Activated T-helper 2 cell treated with anti-CD3 and anti-CD28 coated beads, Interferon-gamma antibody, Interleukin-2, Interleukin-4, amounts not matched to agents 10 μg/mL and 5 μg/mL and 100 μg/mL, durations not matched to agents 14 hours and 24 hours and 36 hours (primary cell): ENCODE data around the gene ZMYND8. TPM values are rescaled to one million over a fixed set of nuclear protein-coding genes. Genes with fewer than 3 reads are reported as not detected.
"Not testable (repeated sequence)": the region's sequence is repeated elsewhere in the genome, so short reads cannot be mapped to it uniquely, and the experiment has no call there.

Source experiments
- DNase-seq: peaks from one replicate; pipeline ENCODE4 v3.0.0; 2021; ENCODE audit warnings: low spot score
- H3K27ac Mint-ChIP-seq: one replicate; pipeline ENCODE4 v1.8.0; 2021; ENCODE audit warnings: mixed read lengths
- H3K27me3 Mint-ChIP-seq: one replicate; pipeline ENCODE4 v1.8.0; 2021; ENCODE audit warnings: low read depth, mixed read lengths
- H3K36me3 Mint-ChIP-seq: one replicate; pipeline ENCODE4 v1.8.0; 2021; ENCODE audit warnings: low read depth, mixed read lengths
- H3K4me1 Mint-ChIP-seq: one replicate; pipeline ENCODE4 v1.8.0; 2021; ENCODE audit warnings: low read depth, mixed read lengths
- H3K4me3 Mint-ChIP-seq: one replicate; pipeline ENCODE4 v1.8.0; 2021; ENCODE audit warnings: low read depth, mild to moderate bottlenecking, moderate library complexity, mixed read lengths
- H3K9me3 Mint-ChIP-seq: one replicate; pipeline ENCODE4 v1.8.0; 2021; ENCODE audit warnings: mixed read lengths
- intact Hi-C: fragments of 100-400 bp; cut with micrococcal nuclease; formaldehyde crosslinking; loops from one replicate; pipeline ENCODE4 v1.15.1; 2023
- total RNA-seq: library from RNA; stranded (reverse); gene quantifications from 2 replicates; pipeline ENCODE4 v1.2.3, GENCODE V29; 2022

The ZMYND8 gene
- total RNA-seq, 1 donor from 2014 or later = 46.7 TPM

DNA sequence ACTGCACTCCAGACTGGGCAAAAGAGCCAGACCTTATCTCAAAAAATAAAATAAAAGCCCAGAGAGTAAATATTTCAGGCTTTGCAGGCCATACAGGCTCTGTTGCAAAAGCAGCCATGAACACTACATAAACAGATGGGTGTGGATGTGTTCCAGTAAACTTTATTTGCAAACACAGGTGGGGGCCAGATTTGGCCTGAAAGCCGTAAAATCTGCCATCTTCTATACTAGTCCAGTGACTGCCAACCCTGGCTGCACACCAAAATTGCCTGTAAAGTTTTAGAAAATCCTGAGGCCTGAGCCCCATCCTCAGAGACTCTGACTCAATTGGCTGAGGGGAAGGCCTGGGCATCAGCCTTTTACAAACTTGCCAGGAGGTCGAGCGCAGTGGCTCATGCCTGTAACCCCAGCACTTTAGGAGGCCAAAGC is 103.6 kb downstream of the ZMYND8 start:
- intact Hi-C loops = no loop called here
- no peak for DNase-seq
- Mint-ChIP-seq H3K27me3 (no peaks in the 10 kb centered on the region), H3K4me3 (no peak overlapping the region), H3K36me3 (peaks cover 55% of the 10 kb centered on the region), H3K27ac (no peak overlapping the region), H3K9me3 (no peaks in the 10 kb centered on the region), H3K4me1 (no peaks in the 10 kb centered on the region)

DNA sequence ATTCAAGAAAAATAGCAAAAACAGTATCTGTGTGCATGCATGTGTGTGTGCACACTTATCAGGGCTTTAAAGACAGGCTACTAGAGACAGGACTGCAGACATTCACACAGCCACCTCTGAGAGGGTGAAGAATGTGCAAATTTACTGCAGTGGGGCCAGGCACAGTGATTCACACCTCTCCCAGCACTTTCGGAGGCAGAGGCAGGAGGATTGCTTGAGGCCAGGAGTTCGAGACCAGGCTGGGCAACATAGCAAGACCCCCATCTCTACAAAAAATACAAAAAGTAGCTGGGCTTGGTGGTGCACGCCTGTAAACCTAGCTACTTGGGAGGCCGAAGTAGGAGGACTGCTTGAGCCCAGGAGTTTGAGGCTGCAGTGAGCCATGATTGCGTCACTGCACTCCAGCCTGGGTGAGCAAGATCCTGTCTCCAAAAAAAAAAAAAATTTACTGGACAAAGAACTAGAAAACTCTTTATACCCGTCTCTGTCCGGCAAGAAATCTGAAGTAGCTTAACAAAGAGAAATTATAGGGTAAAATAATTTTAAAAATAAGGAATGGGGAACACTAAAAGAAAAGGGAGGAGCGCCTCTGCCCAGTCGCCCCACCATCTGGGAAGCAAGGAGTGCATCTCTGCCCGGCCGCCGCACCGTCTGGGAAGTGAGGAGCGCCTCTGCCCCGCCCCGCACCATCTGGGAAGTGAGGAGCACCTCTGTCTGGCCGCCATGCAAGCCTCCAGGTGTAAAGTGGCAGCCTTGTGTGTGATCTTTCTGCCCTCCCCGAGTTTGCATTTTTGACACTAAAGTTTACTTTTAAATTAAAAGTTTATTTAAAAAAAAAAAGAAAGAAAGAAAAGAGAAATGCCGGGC is 105.1 kb downstream of the ZMYND8 start:
- no peaks in the 10 kb centered on the region for H3K9me3 Mint-ChIP-seq
- H3K27me3 Mint-ChIP-seq = no peaks in the 10 kb centered on the region
- H3K4me1 Mint-ChIP-seq = no peaks in the 10 kb centered on the region
- DNase-seq = no peak
- intact Hi-C loops = no loop called here
- peaks cover 59% of the 10 kb centered on the region for H3K36me3 Mint-ChIP-seq
- no peak overlapping the region for H3K27ac Mint-ChIP-seq
- H3K4me3 Mint-ChIP-seq = no peak overlapping the region

DNA sequence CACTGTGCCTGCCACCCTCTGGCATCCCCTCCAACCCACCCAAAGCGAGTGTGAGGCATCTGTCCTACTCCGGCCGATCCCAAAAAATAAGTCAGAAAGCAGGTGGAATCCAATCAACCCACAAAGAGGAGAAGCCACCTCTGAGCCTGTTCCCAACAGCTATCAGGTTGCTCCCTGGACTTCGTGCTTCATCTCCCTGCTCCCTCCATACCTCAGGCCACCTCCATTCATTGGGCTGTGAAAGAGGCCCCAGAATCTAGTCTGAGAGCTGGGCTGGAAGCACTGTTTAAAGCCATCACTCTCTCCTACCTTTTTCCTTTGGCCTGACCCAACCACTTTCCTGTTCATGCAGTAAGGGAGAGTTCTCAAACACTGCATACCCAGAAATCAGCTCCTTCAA is 106.1 kb downstream of the ZMYND8 start:
- no peak for DNase-seq
- Mint-ChIP-seq H3K4me1 (no peaks in the 10 kb centered on the region), H3K36me3 (peaks cover 70% of the 10 kb centered on the region), H3K27ac (no peak overlapping the region), H3K4me3 (no peak overlapping the region), H3K9me3 (no peaks in the 10 kb centered on the region), H3K27me3 (no peaks in the 10 kb centered on the region)
- intact Hi-C loops = no loop called here

DNA sequence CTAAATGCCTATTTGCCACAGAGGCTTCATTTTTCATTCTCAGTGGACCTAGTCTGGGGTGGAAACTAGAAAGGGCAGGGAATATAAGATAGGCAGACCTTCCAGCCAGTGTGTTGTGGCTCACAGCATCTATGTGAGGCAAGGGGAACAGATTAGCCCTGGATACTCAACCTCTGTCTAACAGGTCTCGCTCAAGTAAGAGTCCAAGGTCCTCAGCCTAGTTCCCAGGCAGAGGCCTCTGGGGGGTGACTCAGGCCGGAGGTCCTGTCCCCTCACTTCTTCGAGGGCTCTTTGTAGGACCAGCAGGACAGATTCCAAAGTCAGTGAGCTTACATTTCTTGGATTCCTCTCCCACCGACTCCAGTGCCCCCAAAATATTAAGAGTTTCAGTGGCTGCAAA is 106.6 kb downstream of the ZMYND8 start:
- no peaks in the 10 kb centered on the region for H3K27me3 Mint-ChIP-seq
- intact Hi-C loops = no loop called here
- H3K4me3 Mint-ChIP-seq = no peak overlapping the region
- DNase-seq = no peak
- peaks cover 71% of the 10 kb centered on the region for H3K36me3 Mint-ChIP-seq
- no peak overlapping the region for H3K27ac Mint-ChIP-seq
- H3K9me3 Mint-ChIP-seq = no peaks in the 10 kb centered on the region
- no peaks in the 10 kb centered on the region for H3K4me1 Mint-ChIP-seq

DNA sequence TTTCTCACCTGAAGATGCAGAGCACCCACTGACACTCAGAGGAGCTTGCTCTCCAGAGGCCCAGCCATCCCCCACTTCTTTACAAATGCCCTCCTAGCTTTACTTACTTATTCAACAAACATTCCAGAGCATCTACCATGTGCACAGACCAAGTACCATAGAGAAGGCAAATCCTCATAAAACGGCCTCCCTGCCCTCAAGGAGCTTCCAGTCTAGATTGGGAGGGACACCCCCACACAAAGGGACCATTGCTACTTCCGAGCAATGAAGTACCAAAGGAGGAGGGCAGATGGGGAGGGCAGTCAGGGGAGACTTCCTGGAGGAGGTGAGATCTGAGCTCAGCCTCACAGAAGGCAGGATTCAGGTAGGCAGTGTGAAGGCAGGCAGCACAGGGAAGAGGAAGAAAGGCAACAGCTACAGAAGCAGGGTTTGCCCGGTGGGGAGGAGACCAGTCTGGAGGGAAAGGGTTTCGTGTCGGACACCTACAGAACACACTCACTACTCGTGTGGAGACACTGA is 108.0 kb downstream of the ZMYND8 start:
- no peaks in the 10 kb centered on the region for H3K9me3 Mint-ChIP-seq
- no peak overlapping the region for H3K27ac Mint-ChIP-seq
- no peaks in the 10 kb centered on the region for H3K27me3 Mint-ChIP-seq
- H3K4me1 Mint-ChIP-seq = no peaks in the 10 kb centered on the region
- intact Hi-C loops = no loop called here
- H3K36me3 Mint-ChIP-seq = peaks cover 68% of the 10 kb centered on the region
- no peak for DNase-seq
- no peak overlapping the region for H3K4me3 Mint-ChIP-seq

DNA sequence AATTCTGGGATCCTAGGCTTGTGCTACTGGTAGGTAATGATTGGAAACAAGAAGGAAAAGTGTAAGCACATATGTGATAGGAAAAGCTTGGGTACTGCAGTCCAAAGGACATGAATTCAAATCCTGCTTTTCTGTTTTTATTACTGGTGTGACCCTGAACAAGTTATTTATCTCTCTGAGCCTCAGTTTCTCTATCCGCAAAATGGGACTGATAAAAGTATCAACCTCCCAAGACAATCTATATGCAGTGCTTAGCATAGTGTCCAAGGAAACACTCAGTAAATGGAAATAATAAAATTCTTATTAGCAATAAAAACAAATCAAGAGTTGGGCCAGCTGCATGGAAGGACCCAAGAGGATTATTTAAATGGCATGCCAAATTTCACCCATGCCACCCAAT is 108.5 kb downstream of the ZMYND8 start:
- intact Hi-C loops = no loop called here
- no peak for DNase-seq
- no peak overlapping the region for H3K27ac Mint-ChIP-seq
- H3K4me3 Mint-ChIP-seq = no peak overlapping the region
- no peaks in the 10 kb centered on the region for H3K9me3 Mint-ChIP-seq
- H3K4me1 Mint-ChIP-seq = no peaks in the 10 kb centered on the region
- H3K27me3 Mint-ChIP-seq = no peaks in the 10 kb centered on the region
- H3K36me3 Mint-ChIP-seq = peaks cover 65% of the 10 kb centered on the region

DNA sequence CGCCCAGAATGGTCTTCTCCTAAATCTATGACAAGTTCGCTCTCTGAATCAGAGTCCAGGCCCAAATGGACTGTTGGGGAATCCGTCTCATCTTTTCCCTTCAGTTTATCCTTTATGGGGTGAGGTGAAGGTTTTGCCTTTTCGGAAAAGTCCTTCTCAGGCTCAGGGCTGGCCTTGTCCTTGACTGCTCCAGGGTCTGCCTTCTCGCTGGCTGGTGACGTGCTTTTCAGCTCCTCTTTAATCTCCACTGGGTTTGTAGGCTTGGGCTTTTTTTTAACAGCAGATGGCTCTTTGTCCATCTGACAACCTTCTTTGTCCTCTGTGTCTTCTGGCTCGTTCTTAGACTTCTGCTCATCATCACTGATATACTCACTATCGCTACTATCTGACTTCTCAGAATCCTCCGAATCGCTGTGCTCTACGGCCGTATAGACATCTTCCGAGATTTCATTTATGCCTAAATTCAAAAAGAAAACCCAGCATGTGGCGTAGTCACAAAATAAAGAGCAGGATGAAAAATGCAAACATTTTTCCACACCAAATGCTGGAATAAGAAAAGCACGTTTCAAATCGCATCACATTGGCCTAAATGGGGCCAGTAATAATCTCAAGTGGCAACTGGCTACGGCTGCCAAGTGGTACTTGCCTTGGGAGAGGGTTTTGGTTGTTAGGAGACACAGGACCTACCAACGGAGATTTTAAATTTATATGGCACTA is 110.3 kb downstream of the ZMYND8 start:
- peaks cover 69% of the 10 kb centered on the region for H3K36me3 Mint-ChIP-seq
- no peaks in the 10 kb centered on the region for H3K4me1 Mint-ChIP-seq
- DNase-seq = no peak
- H3K27me3 Mint-ChIP-seq = no peaks in the 10 kb centered on the region
- intact Hi-C loops = no loop called here
- H3K4me3 Mint-ChIP-seq = no peak overlapping the region
- H3K9me3 Mint-ChIP-seq = no peaks in the 10 kb centered on the region
- no peak overlapping the region for H3K27ac Mint-ChIP-seq

DNA sequence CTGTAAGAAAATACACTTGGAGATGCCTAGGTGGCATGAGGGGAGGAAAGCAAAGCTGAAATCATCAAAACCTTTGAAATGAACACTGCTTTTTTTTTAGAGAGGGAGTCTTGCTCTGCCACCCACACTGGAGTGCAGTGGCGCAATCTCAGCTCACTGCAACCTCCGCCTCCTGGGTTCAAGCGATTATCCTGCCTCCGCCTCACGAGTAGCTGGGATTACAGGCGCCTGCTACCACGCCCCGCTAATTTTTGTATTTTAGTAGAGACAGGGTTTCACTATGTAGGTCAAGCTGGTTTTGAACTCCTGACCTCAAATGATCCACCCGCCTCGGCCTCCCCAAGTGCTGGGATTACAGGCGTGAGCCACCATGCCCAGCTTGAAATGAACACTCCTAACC is 111.3 kb downstream of the ZMYND8 start:
- H3K9me3 Mint-ChIP-seq, H3K27me3 Mint-ChIP-seq, H3K27ac Mint-ChIP-seq, H3K4me1 Mint-ChIP-seq, intact Hi-C loops, DNase-seq, H3K4me3 Mint-ChIP-seq: not testable (repeated sequence)
- peaks cover 60% of the 10 kb centered on the region for H3K36me3 Mint-ChIP-seq

DNA sequence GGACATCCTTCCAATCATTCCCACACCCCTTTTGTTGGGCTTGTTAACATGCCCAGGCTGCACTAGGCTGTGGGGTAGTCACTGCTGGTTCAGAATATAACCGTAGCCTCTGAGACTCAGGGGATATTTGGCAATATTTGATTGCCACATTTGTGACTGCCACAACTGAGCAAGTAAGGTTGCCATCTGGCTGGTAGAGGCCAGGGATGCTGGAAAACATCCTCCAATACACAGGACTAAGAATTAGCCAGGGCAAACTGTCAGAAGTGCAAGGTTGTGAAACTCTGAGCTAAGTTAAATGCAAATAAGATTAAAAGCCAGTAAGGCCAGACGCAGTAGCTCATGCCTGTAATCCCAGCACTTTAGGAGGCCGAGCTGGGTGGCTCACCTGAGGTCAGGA is 112.0 kb downstream of the ZMYND8 start:
- DNase-seq = no peak
- H3K9me3 Mint-ChIP-seq = no peaks in the 10 kb centered on the region
- H3K36me3 Mint-ChIP-seq = peaks cover 58% of the 10 kb centered on the region
- no peak overlapping the region for H3K4me3 Mint-ChIP-seq
- intact Hi-C loops = no loop called here
- no peaks in the 10 kb centered on the region for H3K4me1 Mint-ChIP-seq
- peak overlapping the region; percentile 16 for H3K27ac Mint-ChIP-seq
- H3K27me3 Mint-ChIP-seq = no peaks in the 10 kb centered on the region

DNA sequence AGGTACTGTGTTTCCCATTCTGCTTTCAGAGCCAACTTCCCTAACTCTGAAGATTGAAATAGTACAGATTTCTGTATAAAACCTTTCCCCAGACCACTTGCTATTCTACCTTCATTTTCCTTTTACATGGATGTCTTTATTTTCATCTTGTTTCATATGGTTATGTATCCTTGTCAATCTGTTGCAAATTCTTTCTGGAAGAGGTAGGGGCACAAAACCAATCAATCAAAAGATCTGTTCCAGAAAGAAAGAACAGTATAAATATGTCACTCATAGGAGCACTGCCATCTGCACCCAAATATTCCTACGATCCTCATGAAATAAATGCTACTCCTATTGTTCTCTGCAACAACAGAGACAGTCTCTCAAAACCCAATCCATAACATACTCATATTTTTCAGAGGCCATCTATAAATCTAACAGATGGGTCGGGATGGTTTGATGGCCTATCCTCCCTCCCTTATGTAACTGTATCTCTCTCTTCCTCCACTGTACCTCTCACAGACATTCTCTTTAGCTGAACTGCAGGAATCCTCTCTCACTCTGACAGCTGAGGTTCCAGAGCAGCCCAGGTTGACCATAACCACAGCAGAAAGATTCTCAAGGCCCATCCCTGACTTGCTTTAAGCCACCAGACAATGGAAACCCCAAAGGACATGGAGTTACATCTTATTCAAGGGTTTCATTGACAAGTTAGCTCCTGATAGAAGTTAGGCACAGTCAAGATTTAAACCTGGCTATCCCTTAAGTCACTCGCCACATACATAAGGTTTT is 112.8 kb downstream of the ZMYND8 start:
- Mint-ChIP-seq H3K27ac (peak overlapping the region; percentile 44), H3K27me3 (no peaks in the 10 kb centered on the region), H3K36me3 (peaks cover 58% of the 10 kb centered on the region), H3K4me1 (no peaks in the 10 kb centered on the region), H3K4me3 (no peak overlapping the region), H3K9me3 (no peaks in the 10 kb centered on the region)
- intact Hi-C loops = no loop called here
- no peak for DNase-seq

DNA sequence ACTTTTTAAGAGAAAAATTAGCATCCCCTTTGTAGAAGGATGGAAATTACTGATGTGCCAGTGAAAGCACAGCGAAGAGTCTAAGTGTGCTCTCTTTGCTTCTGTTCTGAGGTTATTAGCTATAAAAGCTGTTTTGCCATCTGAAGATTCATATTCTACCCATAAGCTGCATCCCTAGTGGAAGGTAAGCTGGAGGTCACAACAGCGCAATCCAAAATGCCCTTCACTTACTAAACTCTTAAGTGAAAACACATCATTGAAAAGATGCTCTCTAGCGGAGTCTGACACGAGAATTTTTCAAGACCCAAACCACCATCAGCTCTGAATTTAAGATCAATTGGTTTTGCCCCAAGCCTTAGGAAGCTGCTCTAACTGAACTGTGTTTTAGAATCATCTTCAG is 113.5 kb downstream of the ZMYND8 start:
- no peak overlapping the region for H3K4me3 Mint-ChIP-seq
- no peaks in the 10 kb centered on the region for H3K9me3 Mint-ChIP-seq

DNA sequence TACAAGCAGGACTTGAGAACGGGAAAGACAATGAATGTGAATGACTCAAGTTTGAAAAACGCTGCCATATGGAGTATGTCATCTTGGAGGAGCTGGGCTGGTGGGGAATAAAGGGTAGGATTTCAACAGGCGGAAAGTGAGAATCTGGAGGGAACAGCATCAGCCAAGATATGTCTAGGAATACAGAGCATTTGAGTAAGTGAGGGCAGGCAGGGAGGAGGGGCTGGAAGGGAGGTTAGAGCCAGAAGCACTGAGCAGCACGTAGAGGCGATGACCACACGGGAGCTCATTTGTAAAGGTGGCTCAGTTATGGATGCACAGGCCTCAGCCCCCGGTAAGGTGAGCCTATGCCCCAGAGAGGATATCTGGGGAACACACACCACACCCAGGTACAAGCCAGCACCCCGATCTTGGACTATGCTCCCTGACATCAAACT is 115.1 kb downstream of the ZMYND8 start:
- intact Hi-C loops = no loop called here
- Mint-ChIP-seq H3K4me3 (no peak overlapping the region), H3K27me3 (no peaks in the 10 kb centered on the region), H3K9me3 (no peaks in the 10 kb centered on the region), H3K4me1 (no peaks in the 10 kb centered on the region), H3K27ac (peak overlapping the region; percentile 19), H3K36me3 (peaks cover 58% of the 10 kb centered on the region)
- DNase-seq = no peak

More for the DNA sequence above, 113.5 kb downstream of the ZMYND8 start:
- peaks cover 58% of the 10 kb centered on the region for H3K36me3 Mint-ChIP-seq
- H3K27ac Mint-ChIP-seq = no peak overlapping the region
- no peak for DNase-seq
- no peaks in the 10 kb centered on the region for H3K27me3 Mint-ChIP-seq
- H3K4me1 Mint-ChIP-seq = no peaks in the 10 kb centered on the region
- intact Hi-C loops = no loop called here
